A549 (cell line): ENCODE data around the gene GRID1. TPM values are rescaled to one million over a fixed set of nuclear protein-coding genes. Genes with fewer than 3 reads are reported as not detected.

ENCODE experiments used
- ATAC-seq, 2 experiments: fragments of 200-7000 bp in 1 of 2; fragments of >200 bp in 1 of 2; cut with Nextera tagmentation in 1 of 2; cut with Tn5 transposase in 1 of 2; 3 replicates each; pipeline versions ENCODE4 v1.8.0 to v1.9.1; 2018 to 2020; ENCODE audit warnings: mild to moderate bottlenecking in 1 of 2, moderate library complexity in 1 of 2
- CTCF ChIA-PET: fragments of 300-600 bp; sonication (Branson Sonifier 250); formaldehyde crosslinking; extraction: SDS; loops from one replicate; lab custom pipeline; 2021; ENCODE audit warnings: antibody characterized with exemption, inconsistent platforms; lab: Yijun Ruan, JAX
- POLR2A ChIA-PET: fragments of 350-600 bp; formaldehyde crosslinking; extraction: SDS; loops from one replicate; lab custom pipeline; 2021; ENCODE audit warnings: antibody characterized with exemption, inconsistent platforms; lab: Yijun Ruan, JAX
- DNase-seq, 2 experiments: peaks; one replicate each; pipeline versions ENCODE4 v3.0.0 to v3.0.0-alpha.2; 2011 to 2016; ENCODE audit warnings: low read depth in 1 of 2, low spot score in 1 of 2
- FAIRE-seq: peaks from 2 replicates; lab custom pipeline; 2011; peaks lifted over from hg19 to GRCh38; lab: Jason Lieb, UNC
- H3K27ac ChIP-seq, 2 experiments: fragments of >200 bp; sonication (Bioruptor Twin); formaldehyde crosslinking; 3 replicates each; pipeline ENCODE4 v1.5.1; 2016 to 2017
- H3K4me1 ChIP-seq: fragments of >200 bp; sonication (Bioruptor Twin); formaldehyde crosslinking; 3 replicates; pipeline ENCODE4 v1.6.1; 2016
- H3K4me2 ChIP-seq: fragments of >200 bp; sonication (Bioruptor Twin); formaldehyde crosslinking; 3 replicates; pipeline ENCODE4 v1.6.1; 2016
- H3K4me3 ChIP-seq: fragments of >200 bp; sonication (Bioruptor Twin); formaldehyde crosslinking; 3 replicates; pipeline ENCODE4 v1.5.1; 2016
- H3K9me3 ChIP-seq: fragments of >200 bp; sonication (Bioruptor Twin); formaldehyde crosslinking; 3 replicates; pipeline ENCODE4 v1.6.1; 2016
- CBX8 ChIP-seq: fragments of 200-600 bp; sonication (generic); IDR thresholded peaks from 2 replicates; pipeline ENCODE4 v1.6.1; 2016
- CHD2 ChIP-seq: fragments of 150-350 bp; IDR thresholded peaks from 2 replicates; pipeline ENCODE4 v1.6.1; 2014; ENCODE audit warnings: low read length; ENCODE audit not compliant: partially characterized antibody
- EHMT2 ChIP-seq: fragments of 200-600 bp; sonication (generic); IDR thresholded peaks from 2 replicates; pipeline ENCODE4 v1.6.1; 2016; ENCODE audit warnings: antibody characterized with exemption, low read depth, mild to moderate bottlenecking, moderate library complexity
- GATA3 ChIP-seq: IDR thresholded peaks from 2 replicates; pipeline ENCODE4 v1.6.1; 2012; ENCODE audit warnings: borderline replicate concordance
- HOXA7 ChIP-seq: fragments of 250-450 bp; sonication (Bioruptor Pico); IDR thresholded peaks from 2 replicates; pipeline ENCODE4 v1.5.0; 2020; ENCODE audit warnings: mild to moderate bottlenecking, moderate library complexity
- HOXB13 ChIP-seq: fragments of 250-450 bp; sonication (Bioruptor Pico); IDR thresholded peaks from 2 replicates; pipeline ENCODE4 v1.5.0; 2020; ENCODE audit warnings: low read depth, mild to moderate bottlenecking, moderate library complexity
- JUNB ChIP-seq: fragments of >200 bp; sonication (Bioruptor Twin); formaldehyde crosslinking; IDR thresholded peaks from 2 replicates; pipeline ENCODE4 v1.6.1; 2016
- MYC ChIP-seq: IDR thresholded peaks from 2 replicates; pipeline ENCODE4 v1.6.1; 2012; ENCODE audit warnings: mild to moderate bottlenecking, inconsistent platforms, low read length, improper control_type of control experiment, borderline replicate concordance
- NFE2L2 ChIP-seq: fragments of 150-350 bp; conservative IDR thresholded peaks from 2 replicates; pipeline ENCODE4 v1.6.1; 2014; ENCODE audit warnings: low read length
- NR3C1 ChIP-seq: fragments of >200 bp; sonication (Bioruptor Twin); formaldehyde crosslinking; IDR thresholded peaks from 3 replicates; pipeline ENCODE4 v1.6.1; 2017
- RAD21 ChIP-seq, 2 experiments: fragments of >200 bp in 1 of 2; sonication (Bioruptor Twin) in 1 of 2; formaldehyde crosslinking in 1 of 2; IDR thresholded peaks in 1 of 2; conservative IDR thresholded peaks in 1 of 2; 2 replicates in 1 of 2; 3 replicates in 1 of 2; pipeline ENCODE4 v1.6.1; 2012 to 2018; ENCODE audit warnings: inconsistent platforms in 1 of 2
- RARB ChIP-seq: fragments of 250-450 bp; sonication (Bioruptor Pico); IDR thresholded peaks from 2 replicates; pipeline ENCODE4 v1.8.0; 2021; ENCODE audit warnings: mild to moderate bottlenecking, moderate library complexity
- RFX5 ChIP-seq: fragments of 450-650 bp; IDR thresholded peaks from 2 replicates; pipeline ENCODE4 v1.7.1; 2014; ENCODE audit warnings: antibody characterized with exemption, mild to moderate bottlenecking, moderate library complexity
- RNF2 ChIP-seq: fragments of 200-600 bp; sonication (generic); IDR thresholded peaks from 2 replicates; pipeline ENCODE4 v1.6.1; 2016; ENCODE audit warnings: low read depth, mild to moderate bottlenecking, antibody characterized with exemption, moderate library complexity, borderline replicate concordance
- SMC3 ChIP-seq: fragments of >200 bp; sonication (Bioruptor Twin); formaldehyde crosslinking; IDR thresholded peaks from 3 replicates; pipeline ENCODE4 v1.6.1; 2018; ENCODE audit warnings: inconsistent platforms
- TP53 ChIP-seq: fragments of 250-450 bp; sonication (Bioruptor Pico); IDR thresholded peaks from 2 replicates; pipeline ENCODE4 v1.5.0; 2021; ENCODE audit warnings: mild to moderate bottlenecking, moderate library complexity
- ZC3H11A ChIP-seq: fragments of 450-650 bp; IDR thresholded peaks from 2 replicates; pipeline ENCODE4 v1.6.1; 2014; ENCODE audit warnings: antibody characterized with exemption, mild to moderate bottlenecking
- ZNF302 ChIP-seq: fragments of 250-450 bp; sonication (Bioruptor Pico); IDR thresholded peaks from 2 replicates; pipeline ENCODE4 v1.9.0; 2021; ENCODE audit warnings: inconsistent platforms, mild to moderate bottlenecking, moderate library complexity
- ZSCAN20 ChIP-seq: fragments of 250-450 bp; sonication (Bioruptor Pico); IDR thresholded peaks from 2 replicates; pipeline ENCODE4 v1.8.0; 2022; ENCODE audit warnings: mild to moderate bottlenecking, moderate library complexity
- WGBS: methylation state at CpG from one replicate; pipeline ENCODE4 v1.1.6; 2017; ENCODE audit errors: missing lambda C conversion rate; 5-methylcytosine and 5-hydroxymethylcytosine counted together
- polyA plus RNA-seq, 4 experiments: library from polyadenylated mRNA; depleted of rRNA in 3 of 4; stranded (reverse); fragments of >200 nt; fragmentation: RNase III in 1 of 4; extraction: RNeasy Plus Mini Kit Qiagen cat#74134 plus additional on column Dnase treatment in 1 of 4; gene quantifications; 2 replicates in 3 of 4; 3 replicates in 1 of 4; pipeline ENCODE4 v1.2.3, GENCODE V29; 2011 to 2017
- TF ChIP-seq, protein P1 (sequence below): fragments of >200 bp; sonication (Bioruptor Twin); formaldehyde crosslinking; IDR thresholded peaks from 3 replicates; pipeline ENCODE4 v1.6.1; 2016
- TF ChIP-seq, protein P2 (sequence below): fragments of 250-450 bp; sonication (Bioruptor Pico); IDR thresholded peaks from 2 replicates; pipeline ENCODE4 v1.5.0; 2021; ENCODE audit warnings: mild to moderate bottlenecking, moderate library complexity, borderline replicate concordance
- TF ChIP-seq, protein P3 (sequence below): fragments of >200 bp; sonication (Bioruptor Twin); formaldehyde crosslinking; IDR thresholded peaks from 3 replicates; pipeline ENCODE4 v1.5.1; 2016
- TF ChIP-seq, protein P4 (sequence below): fragments of 250-450 bp; sonication (Bioruptor Pico); IDR thresholded peaks from 2 replicates; pipeline ENCODE4 v1.5.0; 2020; ENCODE audit warnings: low read depth, mild to moderate bottlenecking, moderate library complexity
- TF ChIP-seq, protein P5 (sequence below): IDR thresholded peaks from 2 replicates; pipeline ENCODE4 v1.6.1; 2012; ENCODE audit warnings: low read depth, borderline replicate concordance

GRID1 gene
- polyA plus RNA-seq, 2 of the 4 experiments (the other 2 are of a cell fraction), result 0.14 to 0.30 TPM

DNA sequence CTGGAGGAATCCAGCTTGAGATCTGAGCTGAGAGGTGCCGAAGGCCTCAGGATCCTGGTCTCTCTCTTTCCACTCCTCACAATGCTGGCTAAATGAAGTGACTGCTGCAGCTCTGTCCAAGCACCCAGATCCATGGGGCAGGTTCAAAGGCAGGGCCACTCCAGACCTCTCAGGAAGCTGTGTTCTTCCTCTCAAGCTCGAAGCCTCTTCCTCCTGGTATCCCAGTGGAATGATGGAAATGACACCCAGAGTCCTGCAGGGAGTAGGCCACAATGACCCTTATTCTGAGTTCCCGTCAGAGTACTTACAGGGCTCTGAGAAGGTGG lies 574.1 kb downstream of the GRID1 start:
- ATAC-seq (no peak), FAIRE-seq (no peak)
- Histone ChIP-seq H3K4me3 (no peak overlapping the region), H3K4me1 (no peaks in the 10 kb centered on the region), H3K27ac (no peak overlapping the region)
- ChIA-PET POLR2A (no interaction called here), CTCF (interaction anchor here (1.2 to 1.8 kb wide), 2 partner anchors 34 to 179 kb away, joined by 4 read pairs; no protein-coding TSS in a partner anchor)
- TF ChIP-seq, protein P1, sequence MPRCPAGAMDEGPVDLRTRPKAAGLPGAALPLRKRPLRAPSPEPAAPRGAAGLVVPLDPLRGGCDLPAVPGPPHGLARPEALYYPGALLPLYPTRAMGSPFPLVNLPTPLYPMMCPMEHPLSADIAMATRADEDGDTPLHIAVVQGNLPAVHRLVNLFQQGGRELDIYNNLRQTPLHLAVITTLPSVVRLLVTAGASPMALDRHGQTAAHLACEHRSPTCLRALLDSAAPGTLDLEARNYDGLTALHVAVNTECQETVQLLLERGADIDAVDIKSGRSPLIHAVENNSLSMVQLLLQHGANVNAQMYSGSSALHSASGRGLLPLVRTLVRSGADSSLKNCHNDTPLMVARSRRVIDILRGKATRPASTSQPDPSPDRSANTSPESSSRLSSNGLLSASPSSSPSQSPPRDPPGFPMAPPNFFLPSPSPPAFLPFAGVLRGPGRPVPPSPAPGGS, result no peak
- no peak for TF ChIP-seq ZNF302 (CRISPR knock-in tag)
- no peak for TF ChIP-seq TP53 (CRISPR knock-in tag)
- TF ChIP-seq MYC, result no peak
- no peak for TF ChIP-seq ZC3H11A
- TF ChIP-seq, protein P2, sequence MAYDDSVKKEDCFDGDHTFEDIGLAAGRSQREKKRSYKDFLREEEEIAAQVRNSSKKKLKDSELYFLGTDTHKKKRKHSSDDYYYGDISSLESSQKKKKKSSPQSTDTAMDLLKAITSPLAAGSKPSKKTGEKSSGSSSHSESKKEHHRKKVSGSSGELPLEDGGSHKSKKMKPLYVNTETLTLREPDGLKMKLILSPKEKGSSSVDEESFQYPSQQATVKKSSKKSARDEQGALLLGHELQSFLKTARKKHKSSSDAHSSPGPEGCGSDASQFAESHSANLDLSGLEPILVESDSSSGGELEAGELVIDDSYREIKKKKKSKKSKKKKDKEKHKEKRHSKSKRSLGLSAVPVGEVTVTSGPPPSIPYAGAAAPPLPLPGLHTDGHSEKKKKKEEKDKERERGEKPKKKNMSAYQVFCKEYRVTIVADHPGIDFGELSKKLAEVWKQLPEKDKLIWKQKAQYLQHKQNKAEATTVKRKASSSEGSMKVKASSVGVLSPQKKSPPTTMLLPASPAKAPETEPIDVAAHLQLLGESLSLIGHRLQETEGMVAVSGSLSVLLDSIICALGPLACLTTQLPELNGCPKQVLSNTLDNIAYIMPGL (CRISPR knock-in tag), result no peak
- TF ChIP-seq NFE2L2, result no peak
- TF ChIP-seq CHD2, result no peak
- no peak for TF ChIP-seq RARB (CRISPR knock-in tag)
- TF ChIP-seq, protein P3, sequence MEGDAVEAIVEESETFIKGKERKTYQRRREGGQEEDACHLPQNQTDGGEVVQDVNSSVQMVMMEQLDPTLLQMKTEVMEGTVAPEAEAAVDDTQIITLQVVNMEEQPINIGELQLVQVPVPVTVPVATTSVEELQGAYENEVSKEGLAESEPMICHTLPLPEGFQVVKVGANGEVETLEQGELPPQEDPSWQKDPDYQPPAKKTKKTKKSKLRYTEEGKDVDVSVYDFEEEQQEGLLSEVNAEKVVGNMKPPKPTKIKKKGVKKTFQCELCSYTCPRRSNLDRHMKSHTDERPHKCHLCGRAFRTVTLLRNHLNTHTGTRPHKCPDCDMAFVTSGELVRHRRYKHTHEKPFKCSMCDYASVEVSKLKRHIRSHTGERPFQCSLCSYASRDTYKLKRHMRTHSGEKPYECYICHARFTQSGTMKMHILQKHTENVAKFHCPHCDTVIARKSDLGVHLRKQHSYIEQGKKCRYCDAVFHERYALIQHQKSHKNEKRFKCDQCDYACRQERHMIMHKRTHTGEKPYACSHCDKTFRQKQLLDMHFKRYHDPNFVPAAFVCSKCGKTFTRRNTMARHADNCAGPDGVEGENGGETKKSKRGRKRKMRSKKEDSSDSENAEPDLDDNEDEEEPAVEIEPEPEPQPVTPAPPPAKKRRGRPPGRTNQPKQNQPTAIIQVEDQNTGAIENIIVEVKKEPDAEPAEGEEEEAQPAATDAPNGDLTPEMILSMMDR, result no peak
- TF ChIP-seq, protein P4, sequence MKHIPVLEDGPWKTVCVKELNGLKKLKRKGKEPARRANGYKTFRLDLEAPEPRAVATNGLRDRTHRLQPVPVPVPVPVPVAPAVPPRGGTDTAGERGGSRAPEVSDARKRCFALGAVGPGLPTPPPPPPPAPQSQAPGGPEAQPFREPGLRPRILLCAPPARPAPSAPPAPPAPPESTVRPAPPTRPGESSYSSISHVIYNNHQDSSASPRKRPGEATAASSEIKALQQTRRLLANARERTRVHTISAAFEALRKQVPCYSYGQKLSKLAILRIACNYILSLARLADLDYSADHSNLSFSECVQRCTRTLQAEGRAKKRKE (CRISPR knock-in tag), result no peak
- TF ChIP-seq ZSCAN20 (CRISPR knock-in tag), result no peak
- no peak for TF ChIP-seq EHMT2
- no peak for TF ChIP-seq HOXB13 (CRISPR knock-in tag)
- TF ChIP-seq GATA3, result no peak
- no peak for TF ChIP-seq JUNB
- TF ChIP-seq RFX5, result no peak
- TF ChIP-seq RNF2, result no peak
- TF ChIP-seq CBX8, result no peak
- no peak for TF ChIP-seq HOXA7
- TF ChIP-seq, all 56 proteins: peak for 0
- Histone ChIP-seq H3K9me3 (no peaks in the 10 kb centered on the region), H3K4me2 (no peak overlapping the region)
- 60% methylated on average over 3 of the region's 3 CpGs for WGBS
- no peak for DNase-seq

DNA sequence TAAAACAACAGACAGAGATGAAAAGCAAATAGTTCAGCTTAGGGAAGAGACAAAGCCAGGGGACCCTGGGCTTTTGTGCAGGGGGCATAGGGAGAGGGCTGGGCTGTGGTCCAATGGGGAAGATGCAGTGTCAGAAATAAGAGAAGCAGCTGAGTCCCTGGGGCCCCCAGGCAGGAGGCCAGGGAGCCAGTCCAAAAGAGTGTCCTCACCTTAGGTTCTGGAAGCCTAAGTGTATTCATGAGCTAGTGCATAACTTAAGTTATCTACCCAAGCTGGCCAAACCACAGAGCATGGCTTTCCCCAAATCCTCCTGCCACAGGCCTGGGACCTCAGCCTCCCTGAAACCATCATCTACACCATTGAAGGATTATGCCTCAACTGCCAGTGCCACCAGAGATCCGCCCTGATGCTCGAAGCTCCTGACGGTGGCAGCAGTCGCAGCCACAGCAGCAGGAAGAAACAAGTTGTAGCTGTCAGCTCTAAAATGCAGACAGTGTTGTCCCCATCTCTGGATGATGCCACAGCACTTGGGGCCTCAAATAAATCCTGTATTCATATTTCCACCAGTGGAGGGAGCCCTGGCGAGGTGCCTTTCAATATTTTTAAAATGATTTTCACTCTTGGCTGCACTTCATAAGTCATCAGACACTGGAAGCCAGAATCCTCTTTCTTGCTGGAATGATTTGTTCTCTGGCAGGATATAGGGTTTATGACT lies 574.6 kb downstream of the GRID1 start:
- H3K4me1 ChIP-seq, result no peaks in the 10 kb centered on the region
- no peak overlapping the region for H3K27ac ChIP-seq
- WGBS, result 72% methylated on average over 5 of the region's 5 CpGs
- POLR2A ChIA-PET, result no interaction called here
- TF ChIP-seq RAD21 (conservative IDR thresholded peaks at IDR 0.05 in 1 of 2, IDR thresholded peaks at IDR 0.05 in 1 of 2) (peak in 1 of 2 experiments; percentile 22; a peak in 2 of 5 replicates), SMC3 (0 out of 3 replicates have a peak, but pooled peaks have one; percentile 14), NR3C1 (no peak), HOXA7 (no peak)
- TF ChIP-seq, protein P1, result no peak
- TF ChIP-seq, protein P3, result 0 out of 3 replicates have a peak, but pooled peaks have one; percentile 7
- TF ChIP-seq, protein P5, sequence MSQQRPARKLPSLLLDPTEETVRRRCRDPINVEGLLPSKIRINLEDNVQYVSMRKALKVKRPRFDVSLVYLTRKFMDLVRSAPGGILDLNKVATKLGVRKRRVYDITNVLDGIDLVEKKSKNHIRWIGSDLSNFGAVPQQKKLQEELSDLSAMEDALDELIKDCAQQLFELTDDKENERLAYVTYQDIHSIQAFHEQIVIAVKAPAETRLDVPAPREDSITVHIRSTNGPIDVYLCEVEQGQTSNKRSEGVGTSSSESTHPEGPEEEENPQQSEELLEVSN, result no peak
- H3K4me3 ChIP-seq, result no peak overlapping the region
- H3K9me3 ChIP-seq, result no peaks in the 10 kb centered on the region
- H3K4me2 ChIP-seq, result no peak overlapping the region
- FAIRE-seq, result no peak
- CTCF ChIA-PET, result interaction anchor here (0.9 to 1.8 kb wide), 3 partner anchors 33 to 178 kb away, joined by 3 to 4 read pairs (median 4); no protein-coding TSS in a partner anchor
- DNase-seq, result peak in 1 of 2 experiments; percentile 16
- peak in 1 of 2 experiments; percentile 46; a peak in 3 of 6 replicates for ATAC-seq
